Ovary (tissue), 9 donors: ENCODE data around the gene CYFIP1. TPM values are rescaled to one million over a fixed set of nuclear protein-coding genes. Genes with fewer than 3 reads are reported as not detected.
"Not testable (repeated sequence)": the region's sequence is repeated elsewhere in the genome, so short reads cannot be mapped to it uniquely, and the experiment has no call there.

Experiments
- DNase-seq, 5 donors: peaks; one replicate each; pipeline ENCODE4 v3.0.0-alpha.2; 2019 to 2020
- H3K27ac ChIP-seq, 2 donors: fragments of 200-600 bp; one replicate each; pipeline versions ENCODE4 v1.5.1 to v1.8.0; 2019 to 2022
- H3K27me3 ChIP-seq: fragments of 200-600 bp; one replicate; pipeline ENCODE4 v1.8.0; 2022
- H3K36me3 ChIP-seq: fragments of 200-600 bp; sonication (generic); one replicate; pipeline ENCODE4 v1.5.1; 2019
- H3K4me1 ChIP-seq: one replicate; pipeline ENCODE4 v1.8.1; 2013; ENCODE audit warnings: mild to moderate bottlenecking, moderate library complexity; ENCODE audit not compliant: insufficient read depth
- H3K4me3 ChIP-seq: fragments of 200-600 bp; sonication (generic); one replicate; pipeline ENCODE4 v1.5.1; 2017
- H3K9me3 ChIP-seq, 2 donors: fragments of 200-600 bp in 1 of 2; sonication (generic) in 1 of 2; one replicate each; pipeline versions ENCODE4 v1.5.1 to v1.8.1; 2013 to 2019; ENCODE audit warnings: mild to moderate bottlenecking in 1 of 2, moderate library complexity in 1 of 2
- CTCF ChIP-seq, 3 donors: fragments of 450-650 bp in 2 of 3; fragments of 200-600 bp in 1 of 3; IDR thresholded peaks; one replicate each; pipeline versions ENCODE4 v1.5.1 to v1.8.0; 2016 to 2022; ENCODE audit warnings: antibody characterized with exemption in 3 of 3, mild to moderate bottlenecking in 1 of 3
- EP300 ChIP-seq: sonication (generic); formaldehyde crosslinking; IDR thresholded peaks from one replicate; pipeline ENCODE4 v1.6.1; 2017; ENCODE audit warnings: antibody characterized with exemption
- POLR2A ChIP-seq: fragments of 450-650 bp; IDR thresholded peaks from one replicate; pipeline ENCODE4 v1.6.1; 2017; ENCODE audit warnings: antibody characterized with exemption, mild to moderate bottlenecking, moderate library complexity
- WGBS, 3 donors: extraction: QIAGEN DNeasy Blood & Tissue Kit in 1 of 3; methylation state at CpG; one replicate each; pipeline versions ENCODE4 v1.1.5 to v1.1.7; 2013 to 2017; 5-methylcytosine and 5-hydroxymethylcytosine counted together
- intact Hi-C, 4 donors: fragments of 100-400 bp; cut with DNase I; formaldehyde crosslinking; loops; one replicate each; pipeline versions ENCODE4 v1.11.0 to v1.15.1; 2022 to 2023
- polyA plus RNA-seq, 2 donors: library from polyadenylated mRNA; stranded (reverse); fragments of 200-250 nt in 1 of 2; fragments of 350-450 nt in 1 of 2; fragmentation: Illumina TruSeq in 1 of 2; extraction: RNeasy Lipid Tissue Mini Kit (QIAGEN cat#74804) in 1 of 2; gene quantifications; one replicate each; pipeline ENCODE4 v1.2.3, GENCODE V29; 2013 to 2014
- total RNA-seq, 7 donors: library from RNA; depleted of rRNA in 2 of 7; stranded (reverse); fragments of >200 nt in 2 of 7; fragmentation: NEBNext Ultra II Directional in 3 of 7; extraction: Animal tissue kit (Norgen Biotek cat#: 25700) in 3 of 7; gene quantifications; one replicate each; pipeline versions ENCODE4 v1.1.0 to v1.2.4, GENCODE V29; 2016 to 2023
- donor health status: DM: no; HTN: no; CAD: no; lungs with moderate emphysema.
- donor health status: DM: no; HTN: no; CAD: no.
- donor health status: Bipolar disorder and iron deficiency.
- donor health status: DM: yes; HTN: yes; CAD: no.
- donor health status: DM: no; HTN: no; CAD: no.
- donor health status: DM: yes; HTN: yes; CAD: no.

CYFIP1 gene
- total and polyA plus RNA-seq, 9 donors = 35.8 to 96.2 (median 77.1) TPM

GRCh38 chr15:23013681-23014080 lies 33.5 kb upstream of the CYFIP1 start:
- intact Hi-C loops = no loop called here
- no peak for DNase-seq
- H3K4me3 ChIP-seq = no peak overlapping the region
- no peaks in the 10 kb centered on the region for H3K36me3 ChIP-seq
- TF ChIP-seq POLR2A (no peak), EP300 (no peak), CTCF (IDR thresholded peaks at IDR 0.05) (no peak)
- no peaks in the 10 kb centered on the region for H3K9me3 ChIP-seq
- no peaks in the 10 kb centered on the region for H3K4me1 ChIP-seq
- H3K27me3 ChIP-seq = no peaks in the 10 kb centered on the region
- WGBS, 3 donors = 91 to 96% (median 94%) methylated on average over 5 of the region's 5 CpGs
- H3K27ac ChIP-seq = no peak overlapping the region

GRCh38 chr15:23012616-23013015 lies 32.4 kb upstream of the CYFIP1 start:
- H3K4me3 ChIP-seq, H3K27ac ChIP-seq, H3K9me3 ChIP-seq, intact Hi-C loops, H3K4me1 ChIP-seq, H3K27me3 ChIP-seq, DNase-seq, H3K36me3 ChIP-seq: not testable (repeated sequence)
- WGBS, 3 donors = 94 to 96% (median 95%) methylated on average over 9 of the region's 9 CpGs

- no peak for TF ChIP-seq EP300
- intact Hi-C loops = no loop called here
- Histone ChIP-seq H3K9me3 (no peaks in the 10 kb centered on the region), H3K27me3 (no peaks in the 10 kb centered on the region), H3K36me3 (no peaks in the 10 kb centered on the region), H3K27ac (no peak overlapping the region), H3K4me3 (no peak overlapping the region), H3K4me1 (no peaks in the 10 kb centered on the region)
- DNase-seq = no peak
- 97 to 99% (median 97%) methylated on average over 5 of the region's 5 CpGs for WGBS, 3 donors
Observed at GRCh38 chr15:23003736-23004135, 23.6 kb upstream of the CYFIP1 start.

- H3K36me3 ChIP-seq = no peaks in the 10 kb centered on the region
- WGBS, 3 donors = 86 to 93% (median 93%) methylated on average over 2 of the region's 2 CpGs
Observed at GRCh38 chr15:23002920-23003319, 22.8 kb upstream of the CYFIP1 start.

GRCh38 chr15:22995795-22996194 lies 15.6 kb upstream of the CYFIP1 start:
- DNase-seq = no peak
- WGBS, 3 donors = 83 to 89% (median 87%) methylated on average over 7 of the region's 7 CpGs
- intact Hi-C loops = no loop called here
- H3K27ac ChIP-seq = no peak overlapping the region
- no peaks in the 10 kb centered on the region for H3K27me3 ChIP-seq
- H3K36me3 ChIP-seq = no peaks in the 10 kb centered on the region
- TF ChIP-seq CTCF (IDR thresholded peaks at IDR 0.05) = no peak
- H3K4me1 ChIP-seq = no peaks in the 10 kb centered on the region
- H3K4me3 ChIP-seq = no peak overlapping the region
- H3K9me3 ChIP-seq = no peaks in the 10 kb centered on the region

More at GRCh38 chr15:23002920-23003319, 22.8 kb upstream of the CYFIP1 start:
- Histone ChIP-seq H3K9me3 (no peaks in the 10 kb centered on the region), H3K27ac (no peak overlapping the region), H3K27me3 (no peaks in the 10 kb centered on the region), H3K4me1 (no peaks in the 10 kb centered on the region), H3K4me3 (no peak overlapping the region)
- intact Hi-C loops = no loop called here
- no peak for TF ChIP-seq CTCF (IDR thresholded peaks at IDR 0.05)
- no peak for TF ChIP-seq EP300
- no peak for TF ChIP-seq POLR2A
- DNase-seq = no peak

GRCh38 chr15:22992024-22992326 lies 11.8 kb upstream of the CYFIP1 start:
- no peaks in the 10 kb centered on the region for H3K36me3 ChIP-seq
- intact Hi-C loops = no loop called here
- 45 to 65% (median 58%) methylated on average over 5 of the region's 5 CpGs for WGBS, 3 donors

More at GRCh38 chr15:22992024-22992326, 11.8 kb upstream of the CYFIP1 start:
- Histone ChIP-seq H3K4me1 (no peaks in the 10 kb centered on the region), H3K27ac (no peak overlapping the region), H3K27me3 (no peaks in the 10 kb centered on the region), H3K9me3 (no peaks in the 10 kb centered on the region), H3K4me3 (no peak overlapping the region)
- no peak for DNase-seq
- TF ChIP-seq CTCF (IDR thresholded peaks at IDR 0.05) (no peak), EP300 (no peak), POLR2A (no peak)
